HEK293 (cell line): ENCODE data around the gene CABCOCO1.
A peak's percentile ranks its signal among the peaks of the same experiment; 100 is the strongest.

ENCODE experiments used
- HOXD13 ChIP-seq: sonication (generic); formaldehyde crosslinking; IDR thresholded peaks from 2 replicates; pipeline ENCODE4 v1.8.0; 2022; ENCODE audit warnings: missing genetic modification reagents, borderline replicate concordance
- OVOL3 ChIP-seq: fragments of 450-650 bp; formaldehyde crosslinking; IDR thresholded peaks from 2 replicates; pipeline ENCODE4 v1.5.1; 2016; ENCODE audit warnings: missing biosample characterization, missing genetic modification characterization
- PRDM2 ChIP-seq: fragments of 450-650 bp; formaldehyde crosslinking; IDR thresholded peaks from 2 replicates; pipeline ENCODE4 v1.5.1; 2016; ENCODE audit warnings: missing biosample characterization, missing genetic modification characterization, borderline replicate concordance
- YY2 ChIP-seq: fragments of 450-650 bp; formaldehyde crosslinking; IDR thresholded peaks from 2 replicates; pipeline ENCODE4 v1.5.1; 2016; ENCODE audit warnings: missing biosample characterization, missing genetic modification characterization
- ZBTB44 ChIP-seq: fragments of 450-650 bp; IDR thresholded peaks from 2 replicates; pipeline ENCODE4 v1.5.1; 2018; ENCODE audit warnings: missing biosample characterization, mild to moderate bottlenecking, missing genetic modification characterization
- ZBTB48 ChIP-seq: fragments of 450-650 bp; formaldehyde crosslinking; IDR thresholded peaks from 2 replicates; pipeline ENCODE4 v1.5.1; 2016; ENCODE audit warnings: missing biosample characterization, missing genetic modification characterization
- ZEB2 ChIP-seq: fragments of 450-650 bp; formaldehyde crosslinking; IDR thresholded peaks from 2 replicates; pipeline ENCODE4 v1.5.1; 2016; ENCODE audit warnings: missing biosample characterization, missing genetic modification characterization
- ZFP41 ChIP-seq: fragments of 450-650 bp; formaldehyde crosslinking; IDR thresholded peaks from 2 replicates; pipeline ENCODE4 v1.5.1; 2016; ENCODE audit warnings: missing biosample characterization, missing genetic modification characterization, borderline replicate concordance
- ZFP69B ChIP-seq: fragments of 450-650 bp; formaldehyde crosslinking; IDR thresholded peaks from 2 replicates; pipeline ENCODE4 v1.5.1; 2016; ENCODE audit warnings: missing biosample characterization, missing genetic modification characterization
- ZNF175 ChIP-seq: fragments of 450-650 bp; formaldehyde crosslinking; IDR thresholded peaks from 2 replicates; pipeline ENCODE4 v1.5.1; 2016; ENCODE audit warnings: missing biosample characterization, missing genetic modification characterization
- ZNF211 ChIP-seq: fragments of 450-650 bp; formaldehyde crosslinking; IDR thresholded peaks from 2 replicates; pipeline ENCODE4 v1.5.1; 2016; ENCODE audit warnings: low read depth, missing biosample characterization, missing genetic modification characterization
- ZNF394 ChIP-seq: fragments of 450-650 bp; formaldehyde crosslinking; IDR thresholded peaks from 2 replicates; pipeline ENCODE4 v1.5.1; 2016; ENCODE audit warnings: missing biosample characterization, missing genetic modification characterization, mild to moderate bottlenecking, moderate library complexity, borderline replicate concordance
- ZNF501 ChIP-seq: fragments of 450-650 bp; formaldehyde crosslinking; IDR thresholded peaks from 2 replicates; pipeline ENCODE4 v1.5.1; 2016; ENCODE audit warnings: missing biosample characterization, missing genetic modification characterization
- ZNF544 ChIP-seq: fragments of 450-650 bp; formaldehyde crosslinking; IDR thresholded peaks from 2 replicates; pipeline ENCODE4 v1.5.0; 2017; ENCODE audit warnings: missing biosample characterization, missing genetic modification characterization
- ZNF571 ChIP-seq: fragments of 450-650 bp; formaldehyde crosslinking; IDR thresholded peaks from 2 replicates; pipeline ENCODE4 v1.5.0; 2017; ENCODE audit warnings: missing biosample characterization, missing genetic modification characterization
- ZNF623 ChIP-seq: fragments of 450-650 bp; formaldehyde crosslinking; IDR thresholded peaks from 2 replicates; pipeline ENCODE4 v1.5.1; 2016; ENCODE audit warnings: missing biosample characterization, missing genetic modification characterization
- ZNF677 ChIP-seq: fragments of 450-650 bp; IDR thresholded peaks from 2 replicates; pipeline ENCODE4 v1.5.0; 2018; ENCODE audit warnings: missing biosample characterization, mild to moderate bottlenecking, missing genetic modification characterization, moderate library complexity
- ZNF768 ChIP-seq: fragments of 450-650 bp; formaldehyde crosslinking; IDR thresholded peaks from 2 replicates; pipeline ENCODE4 v1.5.1; 2018; ENCODE audit warnings: missing biosample characterization, mild to moderate bottlenecking, missing genetic modification characterization
- ZNF776 ChIP-seq: fragments of 450-650 bp; formaldehyde crosslinking; IDR thresholded peaks from 2 replicates; pipeline ENCODE4 v1.5.0; 2017; ENCODE audit warnings: missing biosample characterization, missing genetic modification characterization, borderline replicate concordance
- ZNF785 ChIP-seq: fragments of 450-650 bp; formaldehyde crosslinking; IDR thresholded peaks from 2 replicates; pipeline ENCODE4 v1.5.1; 2016; ENCODE audit warnings: missing biosample characterization, missing genetic modification characterization
- ZSCAN16 ChIP-seq: fragments of 450-650 bp; formaldehyde crosslinking; IDR thresholded peaks from 2 replicates; pipeline ENCODE4 v1.5.1; 2016; ENCODE audit warnings: missing biosample characterization, missing genetic modification characterization
- ZXDB ChIP-seq: fragments of 450-650 bp; formaldehyde crosslinking; IDR thresholded peaks from 2 replicates; pipeline ENCODE4 v1.5.1; 2016; ENCODE audit warnings: missing biosample characterization, missing genetic modification characterization
- TF ChIP-seq, protein P1 (sequence below): fragments of 450-650 bp; IDR thresholded peaks from 2 replicates; pipeline ENCODE4 v1.5.1; 2018; ENCODE audit warnings: missing biosample characterization, missing genetic modification characterization
- TF ChIP-seq, protein P2 (sequence below): fragments of 450-650 bp; formaldehyde crosslinking; IDR thresholded peaks from 2 replicates; pipeline ENCODE4 v1.5.1; 2016; ENCODE audit warnings: missing biosample characterization, missing genetic modification characterization
- TF ChIP-seq, protein P3 (sequence below): fragments of 450-650 bp; formaldehyde crosslinking; IDR thresholded peaks from 2 replicates; pipeline ENCODE4 v1.5.1; 2016; ENCODE audit warnings: missing biosample characterization, missing genetic modification characterization
- TF ChIP-seq, protein P4 (sequence below): fragments of 450-650 bp; formaldehyde crosslinking; IDR thresholded peaks from 2 replicates; pipeline ENCODE4 v1.5.1; 2016; ENCODE audit warnings: missing biosample characterization, missing genetic modification characterization, borderline replicate concordance

The CABCOCO1 gene

GRCh38 chr10:61628875-61629513 is 33.7 kb upstream of the CABCOCO1 start (continued):
- TF ChIP-seq ZNF768 (tag by site-specific recombination) (no peak), ZNF785 (tag by site-specific recombination) (no peak), ZSCAN16 (tag by site-specific recombination) (no peak), ZFP69B (tag by site-specific recombination) (0 out of 2 replicates have a peak, but pooled peaks have one; percentile 21), ZBTB48 (tag by site-specific recombination) (no peak), ZNF501 (tag by site-specific recombination) (0 out of 2 replicates have a peak, but pooled peaks have one; percentile 23), ZNF776 (no peak), ZNF175 (tag by site-specific recombination) (no peak), ZNF571 (tag by site-specific recombination) (no peak), ZFP41 (tag by site-specific recombination) (no peak), ZNF394 (tag by site-specific recombination) (peak; percentile 58), ZNF211 (tag by site-specific recombination) (no peak), PRDM2 (tag by site-specific recombination) (no peak), YY2 (tag by site-specific recombination) (no peak), ZBTB44 (tag by site-specific recombination) (no peak), ZXDB (tag by site-specific recombination) (no peak), ZNF544 (tag by site-specific recombination) (no peak), ZEB2 (peak; percentile 51; the same call in 1 of the 2 replicates), ZNF623 (tag by site-specific recombination) (no peak), ZNF677 (no peak), HOXD13 (no peak), OVOL3 (tag by site-specific recombination) (no peak)
- TF ChIP-seq, protein P1, sequence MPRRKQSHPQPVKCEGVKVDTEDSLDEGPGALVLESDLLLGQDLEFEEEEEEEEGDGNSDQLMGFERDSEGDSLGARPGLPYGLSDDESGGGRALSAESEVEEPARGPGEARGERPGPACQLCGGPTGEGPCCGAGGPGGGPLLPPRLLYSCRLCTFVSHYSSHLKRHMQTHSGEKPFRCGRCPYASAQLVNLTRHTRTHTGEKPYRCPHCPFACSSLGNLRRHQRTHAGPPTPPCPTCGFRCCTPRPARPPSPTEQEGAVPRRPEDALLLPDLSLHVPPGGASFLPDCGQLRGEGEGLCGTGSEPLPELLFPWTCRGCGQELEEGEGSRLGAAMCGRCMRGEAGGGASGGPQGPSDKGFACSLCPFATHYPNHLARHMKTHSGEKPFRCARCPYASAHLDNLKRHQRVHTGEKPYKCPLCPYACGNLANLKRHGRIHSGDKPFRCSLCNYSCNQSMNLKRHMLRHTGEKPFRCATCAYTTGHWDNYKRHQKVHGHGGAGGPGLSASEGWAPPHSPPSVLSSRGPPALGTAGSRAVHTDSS, result no peak
- TF ChIP-seq, protein P2, sequence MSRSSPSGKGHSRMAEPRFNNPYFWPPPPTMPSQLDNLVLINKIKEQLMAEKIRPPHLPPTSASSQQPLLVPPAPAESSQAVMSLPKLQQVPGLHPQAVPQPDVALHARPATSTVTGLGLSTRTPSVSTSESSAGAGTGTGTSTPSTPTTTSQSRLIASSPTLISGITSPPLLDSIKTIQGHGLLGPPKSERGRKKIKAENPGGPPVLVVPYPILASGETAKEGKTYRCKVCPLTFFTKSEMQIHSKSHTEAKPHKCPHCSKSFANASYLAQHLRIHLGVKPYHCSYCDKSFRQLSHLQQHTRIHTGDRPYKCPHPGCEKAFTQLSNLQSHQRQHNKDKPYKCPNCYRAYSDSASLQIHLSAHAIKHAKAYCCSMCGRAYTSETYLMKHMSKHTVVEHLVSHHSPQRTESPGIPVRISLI (tag by site-specific recombination), result peak; percentile 65; the same call in 1 of the 2 replicates
- TF ChIP-seq, protein P3, sequence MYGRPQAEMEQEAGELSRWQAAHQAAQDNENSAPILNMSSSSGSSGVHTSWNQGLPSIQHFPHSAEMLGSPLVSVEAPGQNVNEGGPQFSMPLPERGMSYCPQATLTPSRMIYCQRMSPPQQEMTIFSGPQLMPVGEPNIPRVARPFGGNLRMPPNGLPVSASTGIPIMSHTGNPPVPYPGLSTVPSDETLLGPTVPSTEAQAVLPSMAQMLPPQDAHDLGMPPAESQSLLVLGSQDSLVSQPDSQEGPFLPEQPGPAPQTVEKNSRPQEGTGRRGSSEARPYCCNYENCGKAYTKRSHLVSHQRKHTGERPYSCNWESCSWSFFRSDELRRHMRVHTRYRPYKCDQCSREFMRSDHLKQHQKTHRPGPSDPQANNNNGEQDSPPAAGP, result no peak
- TF ChIP-seq, protein P4, sequence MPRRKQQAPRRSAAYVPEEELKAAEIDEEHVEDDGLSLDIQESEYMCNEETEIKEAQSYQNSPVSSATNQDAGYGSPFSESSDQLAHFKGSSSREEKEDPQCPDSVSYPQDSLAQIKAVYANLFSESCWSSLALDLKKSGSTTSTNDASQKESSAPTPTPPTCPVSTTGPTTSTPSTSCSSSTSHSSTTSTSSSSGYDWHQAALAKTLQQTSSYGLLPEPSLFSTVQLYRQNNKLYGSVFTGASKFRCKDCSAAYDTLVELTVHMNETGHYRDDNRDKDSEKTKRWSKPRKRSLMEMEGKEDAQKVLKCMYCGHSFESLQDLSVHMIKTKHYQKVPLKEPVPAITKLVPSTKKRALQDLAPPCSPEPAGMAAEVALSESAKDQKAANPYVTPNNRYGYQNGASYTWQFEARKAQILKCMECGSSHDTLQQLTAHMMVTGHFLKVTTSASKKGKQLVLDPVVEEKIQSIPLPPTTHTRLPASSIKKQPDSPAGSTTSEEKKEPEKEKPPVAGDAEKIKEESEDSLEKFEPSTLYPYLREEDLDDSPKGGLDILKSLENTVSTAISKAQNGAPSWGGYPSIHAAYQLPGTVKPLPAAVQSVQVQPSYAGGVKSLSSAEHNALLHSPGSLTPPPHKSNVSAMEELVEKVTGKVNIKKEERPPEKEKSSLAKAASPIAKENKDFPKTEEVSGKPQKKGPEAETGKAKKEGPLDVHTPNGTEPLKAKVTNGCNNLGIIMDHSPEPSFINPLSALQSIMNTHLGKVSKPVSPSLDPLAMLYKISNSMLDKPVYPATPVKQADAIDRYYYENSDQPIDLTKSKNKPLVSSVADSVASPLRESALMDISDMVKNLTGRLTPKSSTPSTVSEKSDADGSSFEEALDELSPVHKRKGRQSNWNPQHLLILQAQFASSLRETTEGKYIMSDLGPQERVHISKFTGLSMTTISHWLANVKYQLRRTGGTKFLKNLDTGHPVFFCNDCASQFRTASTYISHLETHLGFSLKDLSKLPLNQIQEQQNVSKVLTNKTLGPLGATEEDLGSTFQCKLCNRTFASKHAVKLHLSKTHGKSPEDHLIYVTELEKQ (tag by site-specific recombination), result no peak
